Measurements from ENCODE around the gene PTPRQ.
"Not testable (repeated sequence)": the region's sequence is repeated elsewhere in the genome, so short reads cannot be mapped to it uniquely, and the experiment has no call there.

The PTPRQ gene

GRCh38 chr12:80659512-80660063, 215.6 kb downstream of the PTPRQ start:
- DNase-seq (ENCODE audit: low read depth), result no peak
- no peak for TF ChIP-seq CTCF (conservative IDR thresholded peaks at IDR 0.05; ENCODE audit: low read depth, low read length)
- no peak overlapping the region for H3K4me3 ChIP-seq (ENCODE audit: low read length)

GRCh38 chr12:80662586-80662985, 218.6 kb downstream of the PTPRQ start:
- no peak for DNase-seq (ENCODE audit: low read depth)
- H3K4me3 ChIP-seq (ENCODE audit: low read length), result no peak overlapping the region
- TF ChIP-seq CTCF (conservative IDR thresholded peaks at IDR 0.05; ENCODE audit: low read depth, low read length), result no peak

GRCh38 chr12:80670214-80670613, 226.2 kb downstream of the PTPRQ start:
- H3K4me3 ChIP-seq (ENCODE audit: low read length), result no peak overlapping the region
- no peak for TF ChIP-seq CTCF (conservative IDR thresholded peaks at IDR 0.05; ENCODE audit: low read depth, low read length)
- DNase-seq (ENCODE audit: low read depth), result no peak

GRCh38 chr12:80676042-80676636, 232.1 kb downstream of the PTPRQ start:
- not testable (repeated sequence) for DNase-seq (ENCODE audit: low read depth); H3K4me3 ChIP-seq (ENCODE audit: low read length)

- DNase-seq (ENCODE audit: low read depth), result no peak
- H3K4me3 ChIP-seq (ENCODE audit: low read length), result no peak overlapping the region
- no peak for TF ChIP-seq CTCF (conservative IDR thresholded peaks at IDR 0.05; ENCODE audit: low read depth, low read length)
Measured at GRCh38 chr12:80676856-80677255, 232.8 kb downstream of the PTPRQ start.

GRCh38 chr12:80677994-80678393, 234.0 kb downstream of the PTPRQ start:
- no peak for TF ChIP-seq CTCF (conservative IDR thresholded peaks at IDR 0.05; ENCODE audit: low read depth, low read length)
- DNase-seq (ENCODE audit: low read depth), result no peak
- H3K4me3 ChIP-seq (ENCODE audit: low read length), result no peak overlapping the region

- no peak overlapping the region for H3K4me3 ChIP-seq (ENCODE audit: low read length)
- no peak for DNase-seq (ENCODE audit: low read depth)
- TF ChIP-seq CTCF (conservative IDR thresholded peaks at IDR 0.05; ENCODE audit: low read depth, low read length), result no peak
Measured at GRCh38 chr12:80679346-80680131, 235.5 kb downstream of the PTPRQ start.

All from retinal pigment epithelial cell (primary cell).